Trophoblast cell (in vitro differentiated cells and primary cell): ENCODE results near the gene ABCC8.

Experiments
- DNase-seq, 2 donors: peaks; one replicate each; pipeline ENCODE4 v3.0.0-alpha.2; 2016
- H2AFZ ChIP-seq: 2 replicates; pipeline ENCODE4 v1.6.1; 2013; ENCODE audit warnings: low read length, moderate library complexity, mild to moderate bottlenecking; ENCODE audit not compliant: insufficient read depth, poor library complexity
- H2AK5ac ChIP-seq: 2 replicates; pipeline ENCODE4 v1.6.1; 2013; ENCODE audit warnings: mild to moderate bottlenecking, low read length
- H2BK120ac ChIP-seq: 2 replicates; pipeline ENCODE4 v1.6.1; 2013; ENCODE audit warnings: low read length, mild to moderate bottlenecking, moderate library complexity; ENCODE audit not compliant: insufficient read depth, poor library complexity
- H2BK12ac ChIP-seq: 2 replicates; pipeline ENCODE4 v1.6.1; 2013; ENCODE audit warnings: mild to moderate bottlenecking, low read length, moderate library complexity
- H2BK5ac ChIP-seq: 2 replicates; pipeline ENCODE4 v1.6.1; 2013; ENCODE audit warnings: low read length, low read depth, moderate library complexity, mild to moderate bottlenecking; ENCODE audit not compliant: poor library complexity
- H3K14ac ChIP-seq: 2 replicates; pipeline ENCODE4 v1.6.1; 2013; ENCODE audit warnings: mild to moderate bottlenecking, low read length
- H3K18ac ChIP-seq: 2 replicates; pipeline ENCODE4 v1.6.1; 2013; ENCODE audit warnings: mild to moderate bottlenecking, low read length
- H3K23ac ChIP-seq: 2 replicates; pipeline ENCODE4 v1.6.1; 2013; ENCODE audit warnings: low read length
- H3K27ac ChIP-seq: 2 replicates; pipeline ENCODE4 v1.5.1; 2013; ENCODE audit warnings: low read depth, mild to moderate bottlenecking, inconsistent platforms, low read length, moderate library complexity
- H3K27me3 ChIP-seq: 2 replicates; pipeline ENCODE4 v1.6.1; 2013; ENCODE audit warnings: inconsistent platforms, mild to moderate bottlenecking, low read length, moderate library complexity; ENCODE audit not compliant: insufficient read depth
- H3K36me3 ChIP-seq, 2 experiments: 1 replicate in 1 of 2; 2 replicates in 1 of 2; pipeline ENCODE4 v1.6.1; 2013; ENCODE audit warnings: low read length in 2 of 2, mild to moderate bottlenecking in 2 of 2, moderate library complexity in 1 of 2; ENCODE audit not compliant: insufficient read depth in 2 of 2, control insufficient read depth in 1 of 2
- H3K4ac ChIP-seq: 2 replicates; pipeline ENCODE4 v1.6.1; 2013; ENCODE audit warnings: low read depth, mild to moderate bottlenecking, low read length, moderate library complexity
- H3K4me1 ChIP-seq, 2 experiments: 1 replicate in 1 of 2; 2 replicates in 1 of 2; pipeline ENCODE4 v1.6.1; 2013; ENCODE audit warnings: low read length in 2 of 2, mild to moderate bottlenecking in 2 of 2, moderate library complexity in 1 of 2; ENCODE audit not compliant: insufficient read depth in 2 of 2, control insufficient read depth in 1 of 2
- H3K4me2 ChIP-seq: 2 replicates; pipeline ENCODE4 v1.6.1; 2013; ENCODE audit warnings: inconsistent platforms, mild to moderate bottlenecking, low read length, moderate library complexity
- H3K4me3 ChIP-seq: 2 replicates; pipeline ENCODE4 v1.5.1; 2013; ENCODE audit warnings: mild to moderate bottlenecking, low read depth, low read length, inconsistent platforms
- H3K79me1 ChIP-seq: one replicate; pipeline ENCODE4 v1.6.1; 2013; ENCODE audit warnings: low read length
- H3K79me2 ChIP-seq: 2 replicates; pipeline ENCODE4 v1.6.1; 2013; ENCODE audit warnings: low read length, mild to moderate bottlenecking; ENCODE audit not compliant: control insufficient read depth, insufficient read depth, poor library complexity
- H3K9ac ChIP-seq: 2 replicates; pipeline ENCODE4 v1.6.1; 2013; ENCODE audit warnings: mild to moderate bottlenecking, low read length
- H3K9me3 ChIP-seq: 2 replicates; pipeline ENCODE4 v1.6.1; 2013; ENCODE audit warnings: low read depth, mild to moderate bottlenecking, control low read depth, inconsistent platforms, low read length; ENCODE audit not compliant: insufficient read depth
- H4K12ac ChIP-seq: 2 replicates; pipeline ENCODE4 v1.6.1; 2013; ENCODE audit warnings: low read depth, mild to moderate bottlenecking, low read length, moderate library complexity
- H4K8ac ChIP-seq: 2 replicates; pipeline ENCODE4 v1.6.1; 2013; ENCODE audit warnings: low read depth, mild to moderate bottlenecking, low read length, moderate library complexity
- H4K91ac ChIP-seq: one replicate; pipeline ENCODE4 v1.6.1; 2013; ENCODE audit warnings: low read depth, mild to moderate bottlenecking, low read length, moderate library complexity
- WGBS: extraction: QIAGEN DNeasy Blood & Tissue Kit; methylation state at CpG from one replicate; pipeline ENCODE4 v1.1.7; 2013; ENCODE audit warnings: missing lambda C conversion rate; ENCODE audit not compliant: insufficient read length, insufficient coverage; ENCODE audit errors: extremely low coverage; 5-methylcytosine and 5-hydroxymethylcytosine counted together

Gene ABCC8

DNA sequence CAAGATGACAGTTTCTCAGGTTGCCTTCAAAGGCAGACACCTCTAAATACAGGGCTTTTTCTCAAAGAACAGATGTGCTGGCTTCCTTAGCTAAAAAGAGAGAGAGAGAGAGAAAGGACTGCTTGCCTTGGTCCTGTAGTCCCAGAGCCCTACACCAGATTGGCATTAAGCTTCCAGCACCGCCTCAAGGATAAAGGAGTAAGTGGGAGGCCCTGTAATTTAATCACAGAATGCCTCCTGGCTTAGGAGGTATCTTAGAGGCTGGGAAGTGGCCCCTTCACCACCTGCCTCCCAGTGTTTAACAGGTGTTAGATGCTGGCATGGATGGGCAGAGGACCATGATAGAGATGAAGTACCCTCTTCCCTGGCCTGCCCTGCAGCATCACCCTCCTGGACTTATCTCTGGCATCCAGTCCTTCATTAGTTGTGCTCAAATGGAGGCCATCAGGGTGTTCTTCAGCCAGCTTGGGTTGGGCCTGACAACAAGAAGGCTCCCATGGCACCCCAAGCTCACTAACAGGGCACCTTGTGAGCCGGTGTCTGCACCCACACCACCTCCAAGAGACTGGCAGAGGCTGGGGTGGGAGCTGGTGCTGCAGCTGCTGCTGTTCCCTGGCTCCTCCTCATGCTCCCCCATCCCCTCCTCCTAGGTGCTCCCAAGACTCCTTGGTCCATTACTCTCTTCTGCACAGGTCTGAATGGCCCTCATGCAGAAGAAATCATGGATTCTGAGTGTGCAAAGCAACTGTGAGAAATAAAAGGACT is 32.5 kb downstream of the ABCC8 start:
- Histone ChIP-seq H3K9me3 (no peaks in the 10 kb centered on the region), H3K4me3 (no peak overlapping the region), H3K4me1 (no peaks in the 10 kb centered on the region)

DNA sequence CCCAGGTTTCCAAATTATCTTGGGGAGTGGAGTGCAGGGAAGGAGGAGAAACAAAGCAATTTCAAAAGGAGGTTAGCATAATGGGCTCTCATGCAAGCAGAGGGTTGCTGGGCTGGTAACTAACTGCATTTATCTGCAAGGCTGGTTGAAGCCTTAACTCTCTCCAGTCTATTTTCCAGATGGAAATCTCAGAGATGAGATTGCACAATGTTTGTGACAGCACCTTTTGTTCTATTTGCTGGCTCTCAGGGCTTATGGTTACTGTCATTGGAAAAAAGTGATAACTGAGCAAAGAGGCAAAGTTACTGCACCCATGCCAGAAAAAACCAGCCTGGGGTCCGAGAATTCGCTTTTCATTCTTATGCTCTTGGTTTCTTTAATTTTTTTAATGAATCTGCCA is 33.2 kb downstream of the ABCC8 start:
- H3K79me1 ChIP-seq: no peaks in the 10 kb centered on the region
- H3K14ac ChIP-seq: no peak overlapping the region
- no peak overlapping the region for H4K12ac ChIP-seq
- no peak overlapping the region for H4K91ac ChIP-seq
- H2BK5ac ChIP-seq: no peak overlapping the region
- no peaks in the 10 kb centered on the region for H3K4me1 ChIP-seq
- no peaks in the 10 kb centered on the region for H3K36me3 ChIP-seq
- H3K23ac ChIP-seq: no peak overlapping the region
- no CpG with 5 or more reads among the region's 2 CpGs for WGBS
- H3K18ac ChIP-seq: no peak overlapping the region
- no peaks in the 10 kb centered on the region for H3K27me3 ChIP-seq
- H2AK5ac ChIP-seq: no peak overlapping the region
- DNase-seq: no peak
- no peaks in the 10 kb centered on the region for H3K79me2 ChIP-seq
- no peak overlapping the region for H3K4me3 ChIP-seq
- no peaks in the 10 kb centered on the region for H3K9me3 ChIP-seq
- no peak overlapping the region for H2BK120ac ChIP-seq
- H4K8ac ChIP-seq: no peak overlapping the region
- H3K27ac ChIP-seq: no peak overlapping the region
- H3K4me2 ChIP-seq: no peak overlapping the region
- H2BK12ac ChIP-seq: no peak overlapping the region
- no peak overlapping the region for H3K4ac ChIP-seq
- no peak overlapping the region for H2AFZ ChIP-seq
- no peak overlapping the region for H3K9ac ChIP-seq

More for the DNA sequence above, 32.5 kb downstream of the ABCC8 start:
- Histone ChIP-seq H4K12ac (no peak overlapping the region), H3K9ac (no peak overlapping the region), H4K8ac (no peak overlapping the region), H3K36me3 (no peaks in the 10 kb centered on the region), H2AK5ac (no peak overlapping the region), H2BK12ac (no peak overlapping the region), H3K18ac (no peak overlapping the region), H2BK5ac (no peak overlapping the region), H2AFZ (no peak overlapping the region), H3K4ac (no peak overlapping the region), H4K91ac (no peak overlapping the region), H2BK120ac (no peak overlapping the region), H3K27ac (no peak overlapping the region), H3K79me1 (no peaks in the 10 kb centered on the region), H3K4me2 (no peak overlapping the region), H3K23ac (no peak overlapping the region), H3K14ac (no peak overlapping the region), H3K79me2 (no peaks in the 10 kb centered on the region), H3K27me3 (no peaks in the 10 kb centered on the region)
- no peak for DNase-seq
- WGBS: no CpG with 5 or more reads among the region's 2 CpGs

DNA sequence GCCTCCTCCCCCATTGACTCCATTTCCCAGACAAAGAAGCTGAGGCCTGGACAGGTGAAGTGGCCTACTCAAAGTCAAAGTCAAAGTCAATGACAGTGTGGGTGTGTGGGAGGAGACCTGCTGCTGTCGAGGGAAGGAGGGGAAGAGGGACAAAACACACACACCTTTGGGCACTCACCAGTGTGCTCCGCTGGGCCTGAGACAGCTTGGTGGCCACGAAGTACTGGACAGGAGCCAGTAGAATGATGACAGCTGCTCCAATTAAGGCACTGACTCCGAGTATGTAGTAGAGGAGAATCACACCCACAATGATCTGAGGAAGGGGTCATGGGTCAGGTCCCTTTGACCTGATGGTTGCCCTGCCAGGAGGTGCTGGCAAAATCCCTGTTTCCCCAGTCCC is 33.6 kb downstream of the ABCC8 start:
- Histone ChIP-seq H4K12ac (no peak overlapping the region), H3K79me1 (no peaks in the 10 kb centered on the region), H4K8ac (no peak overlapping the region), H3K79me2 (no peaks in the 10 kb centered on the region), H3K18ac (no peak overlapping the region), H3K14ac (no peak overlapping the region), H3K4me2 (no peak overlapping the region), H2BK120ac (no peak overlapping the region), H3K4ac (no peak overlapping the region), H2AFZ (no peak overlapping the region), H4K91ac (no peak overlapping the region), H3K9ac (no peak overlapping the region), H3K27ac (no peak overlapping the region), H2AK5ac (no peak overlapping the region), H2BK5ac (no peak overlapping the region), H3K27me3 (no peaks in the 10 kb centered on the region), H3K4me3 (no peak overlapping the region), H3K4me1 (no peaks in the 10 kb centered on the region), H3K9me3 (no peaks in the 10 kb centered on the region), H3K36me3 (no peaks in the 10 kb centered on the region), H2BK12ac (no peak overlapping the region), H3K23ac (no peak overlapping the region)
- WGBS: no CpG with 5 or more reads among the region's 4 CpGs
- DNase-seq: no peak

DNA sequence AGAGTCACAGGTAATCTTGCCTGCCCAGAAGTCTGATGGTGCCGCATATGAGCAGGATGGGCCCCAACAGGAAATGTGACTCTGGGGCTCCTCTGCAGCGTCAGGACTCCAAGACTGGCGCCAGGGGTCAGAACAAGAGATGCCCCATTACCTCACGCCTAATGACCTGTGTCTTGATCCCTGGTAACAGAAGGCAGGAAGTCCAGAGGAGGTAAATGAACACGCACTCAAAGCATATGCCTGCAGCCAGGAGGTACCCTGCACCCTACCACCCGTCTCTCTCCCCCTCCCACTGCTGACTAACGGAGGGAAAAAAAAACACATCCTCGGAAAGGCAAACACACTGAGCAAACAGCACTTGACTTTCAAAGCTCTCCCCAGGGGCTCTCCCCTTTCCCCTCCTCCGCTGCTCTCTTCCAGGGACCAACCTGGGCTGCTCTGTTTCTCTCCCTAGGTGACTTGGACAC is 37.3 kb downstream of the ABCC8 start:
- Histone ChIP-seq H2AFZ (no peak overlapping the region), H3K4me3 (no peak overlapping the region), H3K79me2 (no peaks in the 10 kb centered on the region), H3K9me3 (peaks cover 2% of the 10 kb centered on the region), H4K12ac (no peak overlapping the region), H3K79me1 (no peaks in the 10 kb centered on the region), H3K4me2 (no peak overlapping the region), H2BK5ac (no peak overlapping the region), H3K27me3 (peaks cover 2% of the 10 kb centered on the region), H3K36me3 (no peaks in the 10 kb centered on the region), H2BK12ac (no peak overlapping the region), H4K91ac (no peak overlapping the region), H3K27ac (no peak overlapping the region), H4K8ac (no peak overlapping the region), H3K14ac (no peak overlapping the region), H3K4ac (no peak overlapping the region), H3K23ac (no peak overlapping the region), H2BK120ac (no peak overlapping the region), H3K9ac (no peak overlapping the region), H3K4me1 (no peaks in the 10 kb centered on the region), H3K18ac (no peak overlapping the region), H2AK5ac (no peak overlapping the region)
- no CpG with 5 or more reads among the region's 9 CpGs for WGBS
- DNase-seq: no peak
